ENCODE measurements around the gene EDC4. TPM values are rescaled to one million over a fixed set of nuclear protein-coding genes. Genes with fewer than 3 reads are reported as not detected.

Gene EDC4
- total RNA-seq, 1 experiment from 2014 or later = 106 TPM

DNA sequence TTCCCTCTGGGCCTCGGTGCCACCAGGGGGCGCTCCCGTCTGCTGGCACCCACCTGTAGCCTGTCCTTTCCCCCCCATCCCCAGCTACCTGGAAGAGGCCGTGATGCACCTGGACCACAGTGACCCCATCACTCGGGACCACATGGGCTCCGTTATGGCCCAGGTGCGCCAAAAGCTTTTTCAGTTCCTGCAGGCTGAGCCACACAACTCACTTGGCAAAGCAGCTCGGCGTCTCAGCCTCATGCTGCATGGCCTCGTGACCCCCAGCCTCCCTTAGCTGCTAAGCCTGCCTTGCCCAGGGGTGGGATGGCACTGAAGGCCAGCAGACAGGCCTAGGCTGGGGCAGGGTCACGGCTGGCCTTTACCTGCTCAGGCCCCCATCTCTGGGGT lies 11.0 kb downstream of the EDC4 start:
- Histone ChIP-seq H3K23ac (ENCODE audit: insufficient read length, low read depth, low read length) (no peak overlapping the region), H4K8ac (replicated peaks; ENCODE audit: insufficient read length, low read depth, low read length) (no peak overlapping the region), H3T11ph (ENCODE audit: low read length) (no peak overlapping the region), H3K9me3 (ENCODE audit: control insufficient read depth, low read depth, low read length) (no peaks in the 10 kb centered on the region), H4K91ac (ENCODE audit: insufficient read length, low read depth, low read length) (no peak overlapping the region), H3K18ac (ENCODE audit: insufficient read length, low read depth, low read length) (no peak overlapping the region), H2BK15ac (ENCODE audit: low read depth, low read length) (no peak overlapping the region), H3K9ac (ENCODE audit: extremely low read depth, insufficient read length, low read length) (no peak overlapping the region), H3K14ac (ENCODE audit: insufficient read depth, low read length) (no peak overlapping the region), H3K27me3 (ENCODE audit: insufficient read depth, low read length) (no peaks in the 10 kb centered on the region), H3K27ac (ENCODE audit: insufficient read length, low read depth, low read length) (no peak overlapping the region), H4K20me1 (ENCODE audit: control insufficient read depth, insufficient read depth, insufficient read length) (no peaks in the 10 kb centered on the region), H2BK5ac (ENCODE audit: insufficient read length, low read length) (no peak overlapping the region), H3K23me2 (ENCODE audit: insufficient read length, low read depth, low read length, poor library complexity, severe bottlenecking) (no peaks in the 10 kb centered on the region), H3K79me2 (ENCODE audit: insufficient read depth, low read length) (no peaks in the 10 kb centered on the region), H3K56ac (ENCODE audit: insufficient read length, low read depth, low read length) (no peak overlapping the region), H2BK20ac (ENCODE audit: low read depth, low read length, poor library complexity, severe bottlenecking) (no peak overlapping the region), H4K5ac (ENCODE audit: insufficient read length, low read depth, low read length) (no peak overlapping the region), H2BK12ac (ENCODE audit: insufficient read length, low read depth, low read length) (no peak overlapping the region), H3K4me1 (ENCODE audit: insufficient read depth, low read length) (no peaks in the 10 kb centered on the region), H2BK120ac (ENCODE audit: low read depth, low read length, poor library complexity, severe bottlenecking) (no peak overlapping the region), H3K4ac (ENCODE audit: low read depth, low read length) (no peak overlapping the region), H3K4me2 (ENCODE audit: insufficient read depth, insufficient read length, low read length) (no peak overlapping the region), H3K79me1 (ENCODE audit: insufficient read depth, low read depth, low read length, poor library complexity, severe bottlenecking) (no peaks in the 10 kb centered on the region), H2AK5ac (ENCODE audit: insufficient read length, low read length) (no peak overlapping the region), H2AFZ (ENCODE audit: low read length) (no peak overlapping the region)
- Mint-ChIP-seq H3K27me3 (ENCODE audit: low read depth) (no peaks in the 10 kb centered on the region; the same call in none of the 2 replicates), H3K4me1 (peaks cover 13 to 28% of the 10 kb centered on the region in 2 experiments), H3K9me3 (no peaks in the 10 kb centered on the region), H3K36me3 (ENCODE audit: insufficient read depth in 1 of 3, low read depth in 3 of 3) (peaks cover 25 to 50% (median 49%) of the 10 kb centered on the region in 3 experiments), H3K4me3 (peak overlapping the region in 1 of 2 experiments; percentile 38; a peak in 1 of 5 replicates), H3K27ac (no peak overlapping the region; a peak in 1 of 7 replicates)
- no CpG with 5 or more reads among the region's 11 CpGs for WGBS (ENCODE audit: extremely low coverage, insufficient read length, low lambda C conversion rate)
- TF ChIP-seq, protein P1, sequence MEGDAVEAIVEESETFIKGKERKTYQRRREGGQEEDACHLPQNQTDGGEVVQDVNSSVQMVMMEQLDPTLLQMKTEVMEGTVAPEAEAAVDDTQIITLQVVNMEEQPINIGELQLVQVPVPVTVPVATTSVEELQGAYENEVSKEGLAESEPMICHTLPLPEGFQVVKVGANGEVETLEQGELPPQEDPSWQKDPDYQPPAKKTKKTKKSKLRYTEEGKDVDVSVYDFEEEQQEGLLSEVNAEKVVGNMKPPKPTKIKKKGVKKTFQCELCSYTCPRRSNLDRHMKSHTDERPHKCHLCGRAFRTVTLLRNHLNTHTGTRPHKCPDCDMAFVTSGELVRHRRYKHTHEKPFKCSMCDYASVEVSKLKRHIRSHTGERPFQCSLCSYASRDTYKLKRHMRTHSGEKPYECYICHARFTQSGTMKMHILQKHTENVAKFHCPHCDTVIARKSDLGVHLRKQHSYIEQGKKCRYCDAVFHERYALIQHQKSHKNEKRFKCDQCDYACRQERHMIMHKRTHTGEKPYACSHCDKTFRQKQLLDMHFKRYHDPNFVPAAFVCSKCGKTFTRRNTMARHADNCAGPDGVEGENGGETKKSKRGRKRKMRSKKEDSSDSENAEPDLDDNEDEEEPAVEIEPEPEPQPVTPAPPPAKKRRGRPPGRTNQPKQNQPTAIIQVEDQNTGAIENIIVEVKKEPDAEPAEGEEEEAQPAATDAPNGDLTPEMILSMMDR (conservative IDR thresholded peaks at IDR 0.05) = peak; percentile 94
- peak; percentile 86 for DNase-seq

All from H9 (cell line).